Measurements from ENCODE around the gene PDK3. TPM values are rescaled to one million over a fixed set of nuclear protein-coding genes. Genes with fewer than 3 reads are reported as not detected.

PDK3 gene
- total RNA-seq, 1 experiment from 2014 or later = 9.6 TPM

DNA sequence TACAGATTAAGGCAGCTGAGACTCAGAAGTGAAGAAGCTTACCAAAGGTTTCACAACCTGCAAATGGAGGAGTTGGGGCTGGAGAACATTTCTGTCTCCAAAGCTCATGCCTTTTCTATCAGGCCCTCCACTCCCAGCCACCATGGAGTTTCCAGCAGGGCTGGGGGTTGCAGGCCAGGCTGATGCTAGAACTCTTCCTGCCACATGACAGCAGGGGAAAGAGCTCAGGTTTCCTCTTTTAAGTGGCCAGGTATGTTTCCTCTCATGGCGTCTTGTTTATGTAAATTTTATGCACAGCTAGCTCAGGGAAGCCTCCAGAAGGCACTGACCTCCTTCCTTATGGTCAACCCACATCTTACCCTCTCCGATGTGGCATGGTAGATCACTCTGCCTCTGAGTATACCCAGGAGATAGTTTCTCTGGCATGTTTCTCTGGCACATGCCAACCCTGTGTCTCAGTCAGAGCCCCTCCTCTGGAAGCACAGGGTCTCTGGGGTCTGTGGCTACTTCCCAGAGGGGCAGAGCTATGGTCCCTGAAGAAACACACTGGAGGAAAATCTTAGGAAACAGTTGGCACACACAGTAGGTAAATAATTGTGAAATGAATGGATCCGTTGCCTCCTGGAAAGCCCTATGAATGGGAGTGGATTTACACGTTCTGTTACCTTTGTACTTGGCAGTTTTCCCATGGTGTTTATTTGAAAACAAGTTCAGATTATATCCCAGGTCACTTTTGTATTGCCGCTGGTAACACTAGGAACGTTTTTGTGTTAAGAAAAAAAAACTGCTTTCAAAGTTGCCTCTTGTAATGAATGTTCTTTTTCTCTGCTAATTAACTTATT, 28.9 kb downstream of the PDK3 start:
- Histone ChIP-seq H3K4me3 (replicated peaks in 1 of 2; ENCODE audit: low read depth in 1 of 2, low read length in 2 of 2) (no peak overlapping the region), H2AFZ (ENCODE audit: low read depth, low read length, poor library complexity, severe bottlenecking) (no peak overlapping the region), H3K9me2 (ENCODE audit: insufficient read depth) (no peaks in the 10 kb centered on the region), H3K4me1 (ENCODE audit: control insufficient read depth in 1 of 2, insufficient read depth in 2 of 2, low read length in 2 of 2) (no peaks in the 10 kb centered on the region), H3K27me3 (ENCODE audit: insufficient read depth, low read length) (no peaks in the 10 kb centered on the region), H3K9ac (ENCODE audit: low read length) (no peak overlapping the region), H4K20me1 (ENCODE audit: insufficient read depth) (no peaks in the 10 kb centered on the region), H3K4me2 (ENCODE audit: low read length) (no peak overlapping the region), H3K27ac (ENCODE audit: low read depth, low read length) (no peak overlapping the region), H3K79me2 (ENCODE audit: insufficient read depth, low read length) (no peaks in the 10 kb centered on the region), H3K36me3 (ENCODE audit: control insufficient read depth in 1 of 2, insufficient read depth in 2 of 2, low read length in 2 of 2) (no peaks in the 10 kb centered on the region), H3K9me3 (ENCODE audit: control insufficient read depth in 1 of 2, insufficient read depth in 1 of 2, low read depth in 1 of 2, low read length in 2 of 2) (no peaks in the 10 kb centered on the region)
- BruUV-seq (replicated peaks) = no TSS peak
- POLR2A ChIA-PET = no interaction called here
- ATAC-seq (no peak), DNase-seq (ENCODE audit: low read depth, low spot score) (no peak)
- RAD21 ChIA-PET (ENCODE audit: low non-redundant PET in 1 of 2, low total read pairs in 2 of 2, uncharacterized antibody in 2 of 2, unreplicated experiment in 2 of 2) = no interaction called here
- intact Hi-C loops (cut with micrococcal nuclease) = no loop called here
- TF ChIP-seq POLR2A (IDR thresholded peaks at IDR 0.05; ENCODE audit: borderline replicate concordance, extremely low read depth, insufficient read depth, insufficient read length) = no peak
- TF ChIP-seq EGR1 (IDR thresholded peaks at IDR 0.05; ENCODE audit: low read depth) = no peak
- TF ChIP-seq ELF1 (IDR thresholded peaks at IDR 0.05; ENCODE audit: borderline replicate concordance, low read depth) = no peak
- no peak for TF ChIP-seq CEBPB (IDR thresholded peaks at IDR 0.05; ENCODE audit: low read depth)
- no peak for TF ChIP-seq POLR2AphosphoS5 (IDR thresholded peaks at IDR 0.05; ENCODE audit: low read depth, low read length)
- no peak for TF ChIP-seq SP1 (IDR thresholded peaks at IDR 0.05; ENCODE audit: low read depth)
- no peak for TF ChIP-seq JUND (IDR thresholded peaks at IDR 0.05)
- TF ChIP-seq ZFX (IDR thresholded peaks at IDR 0.05) = no peak
- TF ChIP-seq, protein P1, sequence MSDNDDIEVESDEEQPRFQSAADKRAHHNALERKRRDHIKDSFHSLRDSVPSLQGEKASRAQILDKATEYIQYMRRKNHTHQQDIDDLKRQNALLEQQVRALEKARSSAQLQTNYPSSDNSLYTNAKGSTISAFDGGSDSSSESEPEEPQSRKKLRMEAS (IDR thresholded peaks at IDR 0.05) = no peak
- TF ChIP-seq, protein P2, sequence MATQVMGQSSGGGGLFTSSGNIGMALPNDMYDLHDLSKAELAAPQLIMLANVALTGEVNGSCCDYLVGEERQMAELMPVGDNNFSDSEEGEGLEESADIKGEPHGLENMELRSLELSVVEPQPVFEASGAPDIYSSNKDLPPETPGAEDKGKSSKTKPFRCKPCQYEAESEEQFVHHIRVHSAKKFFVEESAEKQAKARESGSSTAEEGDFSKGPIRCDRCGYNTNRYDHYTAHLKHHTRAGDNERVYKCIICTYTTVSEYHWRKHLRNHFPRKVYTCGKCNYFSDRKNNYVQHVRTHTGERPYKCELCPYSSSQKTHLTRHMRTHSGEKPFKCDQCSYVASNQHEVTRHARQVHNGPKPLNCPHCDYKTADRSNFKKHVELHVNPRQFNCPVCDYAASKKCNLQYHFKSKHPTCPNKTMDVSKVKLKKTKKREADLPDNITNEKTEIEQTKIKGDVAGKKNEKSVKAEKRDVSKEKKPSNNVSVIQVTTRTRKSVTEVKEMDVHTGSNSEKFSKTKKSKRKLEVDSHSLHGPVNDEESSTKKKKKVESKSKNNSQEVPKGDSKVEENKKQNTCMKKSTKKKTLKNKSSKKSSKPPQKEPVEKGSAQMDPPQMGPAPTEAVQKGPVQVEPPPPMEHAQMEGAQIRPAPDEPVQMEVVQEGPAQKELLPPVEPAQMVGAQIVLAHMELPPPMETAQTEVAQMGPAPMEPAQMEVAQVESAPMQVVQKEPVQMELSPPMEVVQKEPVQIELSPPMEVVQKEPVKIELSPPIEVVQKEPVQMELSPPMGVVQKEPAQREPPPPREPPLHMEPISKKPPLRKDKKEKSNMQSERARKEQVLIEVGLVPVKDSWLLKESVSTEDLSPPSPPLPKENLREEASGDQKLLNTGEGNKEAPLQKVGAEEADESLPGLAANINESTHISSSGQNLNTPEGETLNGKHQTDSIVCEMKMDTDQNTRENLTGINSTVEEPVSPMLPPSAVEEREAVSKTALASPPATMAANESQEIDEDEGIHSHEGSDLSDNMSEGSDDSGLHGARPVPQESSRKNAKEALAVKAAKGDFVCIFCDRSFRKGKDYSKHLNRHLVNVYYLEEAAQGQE (IDR thresholded peaks at IDR 0.05; ENCODE audit: low read depth) = no peak
- TF ChIP-seq SIN3A (IDR thresholded peaks at IDR 0.05; ENCODE audit: low read depth) = no peak
- TF ChIP-seq, protein P3, sequence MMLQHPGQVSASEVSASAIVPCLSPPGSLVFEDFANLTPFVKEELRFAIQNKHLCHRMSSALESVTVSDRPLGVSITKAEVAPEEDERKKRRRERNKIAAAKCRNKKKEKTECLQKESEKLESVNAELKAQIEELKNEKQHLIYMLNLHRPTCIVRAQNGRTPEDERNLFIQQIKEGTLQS (IDR thresholded peaks at IDR 0.05) = no peak
- TF ChIP-seq EZH2 (IDR thresholded peaks at IDR 0.05) = no peak
- CTCF ChIA-PET = interaction anchor here (1.0 kb wide), 1 partner anchor 98 kb away, joined by 3 read pairs; no protein-coding TSS in a partner anchor

Data from HCT116 (cell line).